Measurements from ENCODE around the gene VRK3.

- TF ChIP-seq SMAD4 (CRISPR knock-in tag; IDR thresholded peaks at IDR 0.05) (no peak), FOXP4 (CRISPR knock-in tag; IDR thresholded peaks at IDR 0.05) (no peak), MAX (CRISPR knock-in tag; IDR thresholded peaks at IDR 0.05) (no peak), CREM (CRISPR knock-in tag; IDR thresholded peaks at IDR 0.05) (no peak)
These were observed 88.6 kb downstream of the VRK3 start for GRCh38 chr19:49936549-49936948.

Data from WTC11 (cell line).